ENCODE results near the gene ZDHHC20. TPM values are rescaled to one million over a fixed set of nuclear protein-coding genes. Genes with fewer than 3 reads are reported as not detected.

Gene ZDHHC20
- total and polyA plus RNA-seq, 2 of the 4 experiments (the other 2 are of a cell fraction) = 16.1 to 72.4 TPM

GRCh38 chr13:21405309-21405708 lies 53.8 kb downstream of the ZDHHC20 start:
- Histone ChIP-seq H3K4me1 (ENCODE audit: control insufficient read depth, insufficient read depth, low read length) (peaks cover 2% of the 10 kb centered on the region; the same call in 1 of the 2 replicates), H4K91ac (ENCODE audit: insufficient read depth, low read depth, low read length) (no peak overlapping the region), H3K23ac (ENCODE audit: low read depth, low read length) (no peak overlapping the region), H3K9ac (ENCODE audit: low read depth, low read length) (no peak overlapping the region), H3K56ac (ENCODE audit: extremely low read depth, insufficient read depth, low read length) (no peak overlapping the region), H3K9me1 (ENCODE audit: insufficient read depth, low read length) (no peaks in the 10 kb centered on the region; the same call in 1 of the 2 replicates), H4K8ac (ENCODE audit: low read depth in 2 of 2, low read length in 2 of 2) (no peak overlapping the region), H2AK5ac (ENCODE audit: low read depth, low read length) (no peak overlapping the region), H3K4me3 (ENCODE audit: insufficient read depth, low read depth, low read length) (no peak overlapping the region), H2BK15ac (ENCODE audit: low read depth, low read length) (no peak overlapping the region), H3K9me3 (ENCODE audit: control insufficient read depth, insufficient read depth, low read length) (no peaks in the 10 kb centered on the region), H3K36me3 (ENCODE audit: control insufficient read depth, insufficient read depth, low read length) (peaks cover 3% of the 10 kb centered on the region), H3K4ac (ENCODE audit: low read depth, low read length) (no peak overlapping the region), H3K14ac (replicated peaks; ENCODE audit: low read depth, low read length) (no peak overlapping the region), H3K27me3 (ENCODE audit: control insufficient read depth, insufficient read depth, low read length) (no peaks in the 10 kb centered on the region), H3K18ac (ENCODE audit: low read depth, low read length) (no peak overlapping the region), H3K27ac (ENCODE audit: insufficient read depth, low read length) (no peak overlapping the region), H2BK20ac (ENCODE audit: low read depth, low read length) (no peak overlapping the region), H2BK120ac (ENCODE audit: low read depth, low read length) (no peak overlapping the region), H4K5ac (ENCODE audit: low read depth, low read length) (no peak overlapping the region), H3K79me1 (ENCODE audit: low read depth in 1 of 2, low read length in 2 of 2) (peaks cover 0 to 3% of the 10 kb centered on the region in 2 experiments; a peak in 2 of 4 replicates), H2AK9ac (replicated peaks; ENCODE audit: low read depth, low read length, poor library complexity) (no peak overlapping the region), H4K20me1 (ENCODE audit: insufficient read depth, low read length) (no peaks in the 10 kb centered on the region), H2BK5ac (ENCODE audit: low read depth, low read length, poor library complexity, severe bottlenecking) (no peak overlapping the region), H3K4me2 (ENCODE audit: low read depth, low read length) (no peak overlapping the region), H2AFZ (replicated peaks; ENCODE audit: low read length, poor library complexity) (no peak overlapping the region)
- intact Hi-C loops (cut with micrococcal nuclease) = no loop called here
- TF ChIP-seq RAD21 (IDR thresholded peaks at IDR 0.05; ENCODE audit: low read length) = no peak
- no peak for TF ChIP-seq CEBPB (IDR thresholded peaks at IDR 0.05; ENCODE audit: low read depth, low read length)
- no peak for TF ChIP-seq MAZ (IDR thresholded peaks at IDR 0.05; ENCODE audit: borderline replicate concordance, low read depth, low read length)
- TF ChIP-seq ELK1 (IDR thresholded peaks at IDR 0.05; ENCODE audit: borderline replicate concordance, low read depth, low read length) = no peak
- TF ChIP-seq RFX5 (IDR thresholded peaks at IDR 0.05; ENCODE audit: low read depth, low read length) = no peak
- TF ChIP-seq MAFK (IDR thresholded peaks at IDR 0.05; ENCODE audit: low read depth, low read length) = no peak
- in situ Hi-C loops (cut with MboI; ENCODE audit: low sequenced_read_pairs) = no loop called here
- no peak for DNase-seq
- no TSS peak for BruUV-seq (replicated peaks)
- POLR2A ChIA-PET (ENCODE audit: unreplicated experiment) = interaction anchor here (1.0 kb wide), 1 partner anchor 13 kb away, joined by 3 read pairs; no protein-coding TSS in a partner anchor
- ATAC-seq (ENCODE audit: low read depth) = no peak
- dilution Hi-C loops (cut with HindIII; ENCODE audit: low sequenced_read_pairs, unreplicated experiment) = no loop called here
- CTCF ChIA-PET = no interaction called here
- no CpG with 5 or more reads among the region's 1 CpG for WGBS, 2 experiments (ENCODE audit: extremely low coverage in 2 of 2, insufficient read length in 1 of 2)
